Measurements from ENCODE around the gene MAP6.

GRCh38 chr11:75631086-75631730 lies 37.6 kb downstream of the MAP6 start:
- no peak for TF ChIP-seq MEF2A (IDR thresholded peaks at IDR 0.05; ENCODE audit: control insufficient read depth, low read depth, low read length)
- TF ChIP-seq, protein P1, sequence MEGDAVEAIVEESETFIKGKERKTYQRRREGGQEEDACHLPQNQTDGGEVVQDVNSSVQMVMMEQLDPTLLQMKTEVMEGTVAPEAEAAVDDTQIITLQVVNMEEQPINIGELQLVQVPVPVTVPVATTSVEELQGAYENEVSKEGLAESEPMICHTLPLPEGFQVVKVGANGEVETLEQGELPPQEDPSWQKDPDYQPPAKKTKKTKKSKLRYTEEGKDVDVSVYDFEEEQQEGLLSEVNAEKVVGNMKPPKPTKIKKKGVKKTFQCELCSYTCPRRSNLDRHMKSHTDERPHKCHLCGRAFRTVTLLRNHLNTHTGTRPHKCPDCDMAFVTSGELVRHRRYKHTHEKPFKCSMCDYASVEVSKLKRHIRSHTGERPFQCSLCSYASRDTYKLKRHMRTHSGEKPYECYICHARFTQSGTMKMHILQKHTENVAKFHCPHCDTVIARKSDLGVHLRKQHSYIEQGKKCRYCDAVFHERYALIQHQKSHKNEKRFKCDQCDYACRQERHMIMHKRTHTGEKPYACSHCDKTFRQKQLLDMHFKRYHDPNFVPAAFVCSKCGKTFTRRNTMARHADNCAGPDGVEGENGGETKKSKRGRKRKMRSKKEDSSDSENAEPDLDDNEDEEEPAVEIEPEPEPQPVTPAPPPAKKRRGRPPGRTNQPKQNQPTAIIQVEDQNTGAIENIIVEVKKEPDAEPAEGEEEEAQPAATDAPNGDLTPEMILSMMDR (IDR thresholded peaks at IDR 0.05 in 2 of 3, conservative IDR thresholded peaks at IDR 0.05 in 1 of 3; ENCODE audit: insufficient read depth in 2 of 3, low read depth in 1 of 3, low read length in 3 of 3) = no peak
- TF ChIP-seq YY1 (IDR thresholded peaks at IDR 0.05; ENCODE audit: borderline replicate concordance in 1 of 3, control insufficient read depth in 1 of 3, extremely low read depth in 1 of 3, insufficient read depth in 3 of 3, insufficient read length in 1 of 3, insufficient replicate concordance in 2 of 3, low read depth in 1 of 3, low read length in 2 of 3) = no peak
- TF ChIP-seq, protein P2, sequence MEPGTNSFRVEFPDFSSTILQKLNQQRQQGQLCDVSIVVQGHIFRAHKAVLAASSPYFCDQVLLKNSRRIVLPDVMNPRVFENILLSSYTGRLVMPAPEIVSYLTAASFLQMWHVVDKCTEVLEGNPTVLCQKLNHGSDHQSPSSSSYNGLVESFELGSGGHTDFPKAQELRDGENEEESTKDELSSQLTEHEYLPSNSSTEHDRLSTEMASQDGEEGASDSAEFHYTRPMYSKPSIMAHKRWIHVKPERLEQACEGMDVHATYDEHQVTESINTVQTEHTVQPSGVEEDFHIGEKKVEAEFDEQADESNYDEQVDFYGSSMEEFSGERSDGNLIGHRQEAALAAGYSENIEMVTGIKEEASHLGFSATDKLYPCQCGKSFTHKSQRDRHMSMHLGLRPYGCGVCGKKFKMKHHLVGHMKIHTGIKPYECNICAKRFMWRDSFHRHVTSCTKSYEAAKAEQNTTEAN (CRISPR knock-in tag; IDR thresholded peaks at IDR 0.05) = no peak

Data from K562 (cell line).